ENCODE results near the gene NPHS1.
"Not testable (repeated sequence)": the region's sequence is repeated elsewhere in the genome, so short reads cannot be mapped to it uniquely, and the experiment has no call there.

Gene NPHS1

GRCh38 chr19:35879068-35879467 is 26.8 kb upstream of the NPHS1 start:
- no peak for DNase-seq (ENCODE audit: low read depth)
- no peak overlapping the region for H3K4me3 ChIP-seq (ENCODE audit: low read depth, low read length)
- TF ChIP-seq CTCF (IDR thresholded peaks at IDR 0.05; ENCODE audit: insufficient read depth, low read depth, low read length, missing control alignments), result no peak

DNA sequence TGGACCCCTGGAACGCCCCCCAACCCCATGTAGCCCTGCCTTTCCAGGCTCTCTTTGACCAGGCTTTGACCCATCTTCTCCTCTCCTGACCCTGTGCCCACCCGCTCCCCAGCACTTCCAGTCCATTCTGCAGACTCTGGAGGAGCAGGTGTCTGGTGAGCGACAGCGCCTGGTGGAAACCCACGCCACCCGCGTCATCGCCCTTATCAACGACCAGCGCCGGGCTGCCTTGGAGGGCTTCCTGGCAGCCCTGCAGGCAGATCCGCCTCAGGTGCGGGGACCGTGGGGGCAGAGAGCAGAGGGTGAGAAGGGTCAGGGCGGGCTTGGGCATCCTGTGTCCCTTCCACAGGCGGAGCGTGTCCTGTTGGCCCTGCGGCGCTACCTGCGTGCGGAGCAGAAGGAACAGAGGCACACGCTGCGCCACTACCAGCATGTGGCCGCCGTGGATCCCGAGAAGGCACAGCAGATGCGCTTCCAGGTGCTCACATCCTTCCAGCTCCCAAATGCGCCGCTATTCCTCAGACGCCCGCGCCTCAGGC is 22.2 kb upstream of the NPHS1 start:
- no peak for TF ChIP-seq CTCF (IDR thresholded peaks at IDR 0.05; ENCODE audit: insufficient read depth, low read depth, low read length, missing control alignments)
- no peak overlapping the region for H3K4me3 ChIP-seq (ENCODE audit: low read depth, low read length)
- no peak for DNase-seq (ENCODE audit: low read depth)

DNA sequence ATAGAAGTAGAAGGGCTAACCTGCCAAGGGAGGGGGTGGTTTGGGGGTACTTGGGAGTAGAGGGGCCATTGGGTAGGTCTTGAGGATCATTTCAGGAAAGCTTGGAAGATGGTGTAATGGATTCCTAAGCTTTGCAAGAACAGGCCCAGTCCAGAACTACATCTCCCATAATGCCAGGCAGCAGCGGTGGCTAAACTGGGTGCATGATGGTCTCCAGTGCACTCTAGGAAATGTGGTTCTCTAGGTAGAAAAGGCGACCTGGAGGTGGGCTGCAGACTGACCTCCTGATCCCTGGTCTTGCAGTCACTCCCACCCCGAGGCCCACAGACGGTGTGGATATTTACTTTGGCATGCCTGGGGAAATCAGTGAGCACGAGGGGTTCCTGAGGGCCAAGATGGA is 19.9 kb upstream of the NPHS1 start:
- no peak overlapping the region for H3K4me3 ChIP-seq (ENCODE audit: low read depth, low read length)
- TF ChIP-seq CTCF (IDR thresholded peaks at IDR 0.05; ENCODE audit: insufficient read depth, low read depth, low read length, missing control alignments), result no peak

DNA sequence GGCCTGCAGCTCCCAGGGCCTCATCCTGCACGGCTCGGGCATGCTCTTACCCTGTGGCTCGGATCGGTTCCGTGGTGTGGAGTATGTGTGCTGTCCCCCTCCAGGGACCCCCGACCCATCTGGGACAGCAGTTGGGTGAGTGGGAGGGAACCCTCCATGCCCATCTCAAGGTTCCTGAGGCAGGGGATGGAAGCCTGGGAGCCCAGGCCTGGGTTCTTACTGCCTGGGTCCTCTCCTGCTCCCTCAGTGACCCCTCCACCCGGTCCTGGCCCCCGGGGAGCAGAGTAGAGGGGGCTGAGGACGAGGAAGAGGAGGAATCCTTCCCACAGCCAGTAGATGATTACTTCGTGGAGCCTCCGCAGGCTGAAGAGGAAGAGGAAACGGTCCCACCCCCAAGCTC is 19.3 kb upstream of the NPHS1 start:
- no peak for DNase-seq (ENCODE audit: low read depth)
- no peak for TF ChIP-seq CTCF (IDR thresholded peaks at IDR 0.05; ENCODE audit: insufficient read depth, low read depth, low read length, missing control alignments)
- no peak overlapping the region for H3K4me3 ChIP-seq (ENCODE audit: low read depth, low read length)

More for the DNA sequence above, 19.9 kb upstream of the NPHS1 start:
- DNase-seq (ENCODE audit: low read depth), result no peak

GRCh38 chr19:35870798-35871197 is 18.5 kb upstream of the NPHS1 start:
- DNase-seq (ENCODE audit: low read depth), result no peak
- no peak for TF ChIP-seq CTCF (IDR thresholded peaks at IDR 0.05; ENCODE audit: insufficient read depth, low read depth, low read length, missing control alignments)
- H3K4me3 ChIP-seq (ENCODE audit: low read depth, low read length), result no peak overlapping the region

DNA sequence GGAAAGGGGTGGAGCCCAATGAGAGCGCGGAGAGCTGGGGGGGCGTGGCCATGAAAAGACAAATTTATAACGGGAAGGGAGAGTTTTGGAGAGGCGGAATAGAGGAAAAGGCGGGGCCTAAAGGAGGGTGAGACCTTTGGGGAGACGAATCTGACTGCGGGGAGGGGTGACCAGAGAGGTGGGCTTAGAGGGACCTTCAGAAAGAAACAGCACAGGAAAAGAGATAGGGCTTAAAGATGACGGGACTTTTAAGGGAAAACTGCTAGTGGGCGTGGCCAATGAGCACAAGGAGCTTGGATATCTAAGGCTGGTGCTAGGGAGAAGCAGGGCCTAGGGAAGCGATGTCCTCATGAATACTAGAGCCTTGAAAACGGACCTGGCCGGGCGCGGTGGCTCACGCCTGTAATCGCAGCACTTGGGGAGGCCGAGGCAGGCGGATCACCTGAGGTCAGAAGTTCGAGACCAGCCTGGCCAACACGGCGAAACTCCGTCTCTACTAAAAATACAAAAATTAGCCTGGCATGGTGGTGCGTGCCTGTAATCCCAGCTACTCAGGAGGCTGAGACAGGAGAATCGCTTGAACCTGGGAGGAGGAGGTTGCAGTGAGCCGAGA is 17.9 kb upstream of the NPHS1 start:
- not testable (repeated sequence) for DNase-seq (ENCODE audit: low read depth); H3K4me3 ChIP-seq (ENCODE audit: low read depth, low read length)

DNA sequence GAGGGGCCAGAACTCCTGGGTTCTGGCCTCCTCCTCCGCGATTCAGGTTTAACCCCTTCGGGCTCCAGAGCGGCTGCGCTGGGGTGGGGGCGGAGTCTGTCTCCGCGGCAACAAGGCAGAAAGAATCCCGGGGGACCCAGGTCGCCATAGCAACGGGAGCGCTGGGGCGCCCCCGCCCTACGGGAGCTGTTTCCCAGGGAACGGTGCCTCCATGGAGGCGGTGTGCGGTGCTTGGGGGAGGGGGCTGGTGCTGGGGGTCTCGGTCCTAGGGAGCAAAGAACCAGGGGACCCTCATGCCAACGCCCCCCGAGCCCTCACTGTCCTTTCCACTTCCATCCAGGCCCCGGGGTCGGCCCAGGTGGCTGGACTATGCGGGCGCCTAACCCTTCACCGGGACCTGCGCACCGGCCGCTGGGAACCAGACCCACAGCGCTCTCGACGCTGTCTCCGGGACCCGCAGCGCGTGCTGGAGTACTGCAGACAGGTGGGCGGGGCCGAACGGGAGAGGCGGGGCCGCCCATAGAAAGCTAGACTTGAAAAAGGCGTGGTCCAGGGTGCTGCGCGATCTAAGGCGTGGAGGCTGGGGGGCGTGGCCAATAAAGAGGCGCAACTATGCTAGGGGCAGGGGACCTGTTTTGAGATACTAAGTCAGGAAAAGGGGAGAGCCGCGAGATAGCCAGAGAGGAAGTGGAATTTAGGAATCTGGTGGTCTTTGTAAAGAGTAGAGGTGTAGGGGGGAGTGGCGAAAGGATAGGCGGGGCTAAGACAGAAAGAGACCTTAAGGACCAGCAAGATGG is 17.2 kb upstream of the NPHS1 start:
- peak; percentile 91 for DNase-seq (ENCODE audit: low read depth)
- H3K4me3 ChIP-seq (ENCODE audit: low read depth, low read length), result no peak overlapping the region
- TF ChIP-seq CTCF (IDR thresholded peaks at IDR 0.05; ENCODE audit: insufficient read depth, low read depth, low read length, missing control alignments), result no peak
